HEK293 (cell line): ENCODE data around the gene S1PR3.

Experiments used
- CTCF ChIA-PET: fragments of 350-600 bp; formaldehyde crosslinking; extraction: SDS; loops from one replicate; lab custom pipeline; 2021; ENCODE audit warnings: antibody characterized with exemption; lab: Yijun Ruan, JAX
- POLR2A ChIA-PET: fragments of 300-600 bp; formaldehyde crosslinking; extraction: SDS; loops from one replicate; lab custom pipeline; 2020; ENCODE audit warnings: antibody characterized with exemption, inconsistent platforms; lab: Yijun Ruan, JAX
- H3K27ac ChIP-seq: fragments of 200-500 bp; sonication (Bioruptor generic); 2 replicates; pipeline ENCODE4 v1.5.1; 2014; ENCODE audit warnings: low read depth, low read length, control low read depth, inconsistent platforms; ENCODE audit errors: extremely low read depth
- H3K36me3 ChIP-seq, 2 experiments: fragments of 200-500 bp in 1 of 2; sonication (Bioruptor generic) in 1 of 2; 1 replicate in 1 of 2; 2 replicates in 1 of 2; pipeline ENCODE4 v1.5.1; 2014 to 2017; ENCODE audit warnings: inconsistent platforms in 2 of 2, low read length in 2 of 2; ENCODE audit not compliant: control insufficient read depth in 2 of 2, insufficient read depth in 1 of 2
- H3K4me1 ChIP-seq: fragments of 200-500 bp; sonication (Bioruptor generic); 2 replicates; pipeline ENCODE4 v1.5.1; 2014; ENCODE audit warnings: mild to moderate bottlenecking, low read length, inconsistent platforms; ENCODE audit not compliant: control insufficient read depth, insufficient read depth
- H3K4me3 ChIP-seq: 2 replicates; pipeline ENCODE4 v1.5.1; 2011; ENCODE audit warnings: low read depth, mild to moderate bottlenecking, control low read depth, low read length, moderate library complexity
- H3K9me3 ChIP-seq: fragments of 200-500 bp; sonication (Bioruptor generic); 2 replicates; pipeline ENCODE4 v1.5.1; 2014; ENCODE audit warnings: low read depth, low read length, inconsistent platforms; ENCODE audit not compliant: control insufficient read depth, insufficient read depth
- REPIN1 ChIP-seq: fragments of 450-650 bp; formaldehyde crosslinking; IDR thresholded peaks from 2 replicates; pipeline ENCODE4 v1.5.1; 2017; ENCODE audit warnings: missing biosample characterization, missing genetic modification characterization, low read depth
- ZBTB20 ChIP-seq: fragments of 450-650 bp; formaldehyde crosslinking; IDR thresholded peaks from 2 replicates; pipeline ENCODE4 v1.5.1; 2016; ENCODE audit warnings: missing biosample characterization, missing genetic modification characterization
- ZFHX2 ChIP-seq: fragments of 450-650 bp; formaldehyde crosslinking; conservative IDR thresholded peaks from 2 replicates; pipeline ENCODE4 v1.5.1; 2016; ENCODE audit warnings: missing biosample characterization, missing genetic modification characterization
- ZNF133 ChIP-seq: fragments of 450-650 bp; formaldehyde crosslinking; IDR thresholded peaks from 2 replicates; pipeline ENCODE4 v1.5.1; 2016; ENCODE audit warnings: missing biosample characterization, missing genetic modification characterization
- ZNF18 ChIP-seq: fragments of 450-650 bp; formaldehyde crosslinking; IDR thresholded peaks from 2 replicates; pipeline ENCODE4 v1.5.1; 2016; ENCODE audit warnings: missing biosample characterization, missing genetic modification characterization
- ZNF24 ChIP-seq: fragments of 450-650 bp; formaldehyde crosslinking; IDR thresholded peaks from 2 replicates; pipeline ENCODE4 v1.5.1; 2016; ENCODE audit warnings: missing biosample characterization, missing genetic modification characterization
- ZNF626 ChIP-seq: fragments of 450-650 bp; sonication (Bioruptor Pico); formaldehyde crosslinking; IDR thresholded peaks from 2 replicates; pipeline ENCODE4 v1.5.1; 2018; ENCODE audit warnings: missing biosample characterization, missing genetic modification characterization, inconsistent platforms
- ZNF645 ChIP-seq: fragments of 450-650 bp; formaldehyde crosslinking; IDR thresholded peaks from 2 replicates; pipeline ENCODE4; 2016; ENCODE audit warnings: missing biosample characterization, missing genetic modification characterization
- ZNF658 ChIP-seq: fragments of 450-650 bp; formaldehyde crosslinking; IDR thresholded peaks from 2 replicates; pipeline ENCODE4; 2016; ENCODE audit warnings: missing biosample characterization, missing genetic modification characterization
- ZNF701 ChIP-seq: fragments of 450-650 bp; formaldehyde crosslinking; IDR thresholded peaks from 2 replicates; pipeline ENCODE4 v1.5.1; 2016; ENCODE audit warnings: missing biosample characterization, missing genetic modification characterization
- ZNF777 ChIP-seq: fragments of 450-650 bp; formaldehyde crosslinking; IDR thresholded peaks from 2 replicates; pipeline ENCODE4 v1.5.1; 2017; ENCODE audit warnings: missing biosample characterization, missing genetic modification characterization, borderline replicate concordance
- ZNF791 ChIP-seq: fragments of 450-650 bp; formaldehyde crosslinking; IDR thresholded peaks from 2 replicates; pipeline ENCODE4 v1.5.1; 2016; ENCODE audit warnings: missing biosample characterization, missing genetic modification characterization
- TF ChIP-seq, protein P1 (sequence below): fragments of 450-650 bp; formaldehyde crosslinking; IDR thresholded peaks from 2 replicates; pipeline ENCODE4 v1.5.1; 2016; ENCODE audit warnings: missing biosample characterization, missing genetic modification characterization
- TF ChIP-seq, protein P2 (sequence below): fragments of 450-650 bp; formaldehyde crosslinking; IDR thresholded peaks from 2 replicates; pipeline ENCODE4 v1.5.1; 2016; ENCODE audit warnings: missing biosample characterization, missing genetic modification characterization

The S1PR3 gene

DNA sequence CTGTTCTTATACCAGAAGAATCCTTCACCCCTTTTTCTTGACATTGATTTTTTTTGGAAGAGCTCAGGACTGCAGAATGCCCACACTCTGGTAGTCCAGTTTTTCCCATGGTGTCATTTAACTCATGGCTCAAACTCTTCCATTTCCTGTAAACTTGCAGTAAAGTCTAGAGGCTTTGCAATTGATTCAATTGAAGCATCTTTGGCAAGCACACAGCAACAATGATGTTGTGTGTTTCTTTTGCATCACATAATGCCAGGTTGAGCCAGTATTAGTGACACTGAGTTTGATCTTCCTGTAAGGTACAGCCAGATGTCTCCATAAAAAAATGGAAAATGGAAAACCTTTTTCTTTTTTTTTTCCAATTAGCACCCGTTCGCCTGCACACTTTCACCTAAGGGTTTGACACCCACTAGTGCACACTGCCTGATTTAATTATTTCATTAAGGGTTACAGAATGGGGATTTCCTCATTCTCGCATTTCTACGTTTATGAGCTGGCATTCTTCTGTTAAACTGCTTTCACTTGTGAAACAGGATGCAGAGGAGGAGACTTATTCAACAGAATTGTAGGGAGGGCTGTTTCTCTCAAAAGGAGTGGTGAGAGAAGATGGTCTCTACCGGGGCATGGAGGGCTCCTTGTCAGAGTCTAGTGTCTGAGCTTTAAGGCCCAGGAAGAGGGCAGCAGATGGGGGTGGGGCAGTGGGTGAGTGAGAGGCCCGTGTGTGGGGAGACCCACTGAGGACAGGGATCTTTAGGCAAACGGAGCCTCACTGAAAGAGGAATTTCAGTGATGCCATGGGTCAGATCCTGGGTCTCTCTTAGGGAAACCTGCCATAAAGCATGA lies 2.2 kb upstream of the S1PR3 start (continued):
- TF ChIP-seq, protein P1, sequence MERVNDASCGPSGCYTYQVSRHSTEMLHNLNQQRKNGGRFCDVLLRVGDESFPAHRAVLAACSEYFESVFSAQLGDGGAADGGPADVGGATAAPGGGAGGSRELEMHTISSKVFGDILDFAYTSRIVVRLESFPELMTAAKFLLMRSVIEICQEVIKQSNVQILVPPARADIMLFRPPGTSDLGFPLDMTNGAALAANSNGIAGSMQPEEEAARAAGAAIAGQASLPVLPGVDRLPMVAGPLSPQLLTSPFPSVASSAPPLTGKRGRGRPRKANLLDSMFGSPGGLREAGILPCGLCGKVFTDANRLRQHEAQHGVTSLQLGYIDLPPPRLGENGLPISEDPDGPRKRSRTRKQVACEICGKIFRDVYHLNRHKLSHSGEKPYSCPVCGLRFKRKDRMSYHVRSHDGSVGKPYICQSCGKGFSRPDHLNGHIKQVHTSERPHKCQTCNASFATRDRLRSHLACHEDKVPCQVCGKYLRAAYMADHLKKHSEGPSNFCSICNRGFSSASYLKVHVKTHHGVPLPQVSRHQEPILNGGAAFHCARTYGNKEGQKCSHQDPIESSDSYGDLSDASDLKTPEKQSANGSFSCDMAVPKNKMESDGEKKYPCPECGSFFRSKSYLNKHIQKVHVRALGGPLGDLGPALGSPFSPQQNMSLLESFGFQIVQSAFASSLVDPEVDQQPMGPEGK (tag by site-specific recombination) = no peak
- no peak for TF ChIP-seq ZNF133 (tag by site-specific recombination)
- no peak for TF ChIP-seq ZNF18 (tag by site-specific recombination)
- no peak for TF ChIP-seq ZBTB20 (tag by site-specific recombination)

GRCh38 chr9:88990041-88990728 lies 1.1 kb upstream of the S1PR3 start:
- no peak overlapping the region for H3K4me3 ChIP-seq
- ChIA-PET POLR2A (no interaction called here), CTCF (no interaction called here)

More at GRCh38 chr9:88990041-88990728, 1.1 kb upstream of the S1PR3 start:
- no peaks in the 10 kb centered on the region for H3K9me3 ChIP-seq
- TF ChIP-seq REPIN1 (no peak), ZNF791 (no peak), ZNF777 (tag by site-specific recombination) (no peak), ZNF626 (tag by site-specific recombination) (no peak), ZNF658 (tag by site-specific recombination) (no peak), ZNF24 (tag by site-specific recombination) (no peak), ZNF701 (tag by site-specific recombination) (no peak), ZFHX2 (no peak), ZNF645 (tag by site-specific recombination) (no peak)
- TF ChIP-seq, protein P2, sequence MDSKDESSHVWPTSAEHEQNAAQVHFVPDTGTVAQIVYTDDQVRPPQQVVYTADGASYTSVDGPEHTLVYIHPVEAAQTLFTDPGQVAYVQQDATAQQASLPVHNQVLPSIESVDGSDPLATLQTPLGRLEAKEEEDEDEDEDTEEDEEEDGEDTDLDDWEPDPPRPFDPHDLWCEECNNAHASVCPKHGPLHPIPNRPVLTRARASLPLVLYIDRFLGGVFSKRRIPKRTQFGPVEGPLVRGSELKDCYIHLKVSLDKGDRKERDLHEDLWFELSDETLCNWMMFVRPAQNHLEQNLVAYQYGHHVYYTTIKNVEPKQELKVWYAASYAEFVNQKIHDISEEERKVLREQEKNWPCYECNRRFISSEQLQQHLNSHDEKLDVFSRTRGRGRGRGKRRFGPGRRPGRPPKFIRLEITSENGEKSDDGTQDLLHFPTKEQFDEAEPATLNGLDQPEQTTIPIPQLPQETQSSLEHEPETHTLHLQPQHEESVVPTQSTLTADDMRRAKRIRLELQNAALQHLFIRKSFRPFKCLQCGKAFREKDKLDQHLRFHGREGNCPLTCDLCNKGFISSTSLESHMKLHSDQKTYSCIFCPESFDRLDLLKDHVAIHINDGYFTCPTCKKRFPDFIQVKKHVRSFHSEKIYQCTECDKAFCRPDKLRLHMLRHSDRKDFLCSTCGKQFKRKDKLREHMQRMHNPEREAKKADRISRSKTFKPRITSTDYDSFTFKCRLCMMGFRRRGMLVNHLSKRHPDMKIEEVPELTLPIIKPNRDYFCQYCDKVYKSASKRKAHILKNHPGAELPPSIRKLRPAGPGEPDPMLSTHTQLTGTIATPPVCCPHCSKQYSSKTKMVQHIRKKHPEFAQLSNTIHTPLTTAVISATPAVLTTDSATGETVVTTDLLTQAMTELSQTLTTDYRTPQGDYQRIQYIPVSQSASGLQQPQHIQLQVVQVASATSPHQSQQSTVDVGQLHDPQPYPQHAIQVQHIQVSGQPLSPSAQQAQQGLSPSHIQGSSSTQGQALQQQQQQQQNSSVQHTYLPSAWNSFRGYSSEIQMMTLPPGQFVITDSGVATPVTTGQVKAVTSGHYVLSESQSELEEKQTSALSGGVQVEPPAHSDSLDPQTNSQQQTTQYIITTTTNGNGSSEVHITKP = no peak
- TF ChIP-seq, all 188 proteins: peak for 0
- Histone ChIP-seq H3K27ac (no peak overlapping the region), H3K36me3 (no peaks in the 10 kb centered on the region), H3K4me1 (peaks cover 5% of the 10 kb centered on the region; the same call in 1 of the 2 replicates)
